PC-9 (cell line): ENCODE data around the gene TRMT1L. TPM values are rescaled to one million over a fixed set of nuclear protein-coding genes. Genes with fewer than 3 reads are reported as not detected.

Experiments
- BruUV-seq: library from RNA; stranded (reverse); fragments of 400-500 nt; replicated peaks from 2 replicates; lab custom pipeline; 2021; lab: Mats Ljungman, UMichigan
- CTCF ChIA-PET: fragments of 300-600 bp; sonication (Branson Sonifier 250); formaldehyde crosslinking; loops from one replicate; lab custom pipeline; 2022; ENCODE audit warnings: antibody characterized with exemption; lab: Charles Lee
- POLR2A ChIA-PET: fragments of 300-600 bp; sonication (Branson Sonifier 250); formaldehyde crosslinking; loops from one replicate; lab custom pipeline; 2022; ENCODE audit warnings: antibody characterized with exemption; ENCODE audit not compliant: unreplicated experiment; lab: Charles Lee
- DNase-seq, 2 experiments: peaks; one replicate each; pipeline versions ENCODE4 v3.0.0 to v3.0.0-alpha.2; 2015 to 2022; ENCODE audit warnings: mixed read lengths in 1 of 2
- H2AFZ ChIP-seq: fragments of 200-600 bp; sonication (generic); 2 replicates; pipeline ENCODE4 v1.8.1; 2017; ENCODE audit warnings: antibody characterized with exemption
- H3F3A ChIP-seq: fragments of 200-600 bp; sonication (generic); 2 replicates; pipeline ENCODE4 v1.8.1; 2017; ENCODE audit warnings: antibody characterized with exemption, mild to moderate bottlenecking, low read depth; ENCODE audit not compliant: insufficient read depth
- H3K27ac ChIP-seq: fragments of 200-600 bp; sonication (generic); 2 replicates; pipeline ENCODE4 v1.6.1; 2016; ENCODE audit warnings: mixed run types
- H3K27me3 ChIP-seq: fragments of 200-600 bp; sonication (generic); 2 replicates; pipeline ENCODE4 v1.6.1; 2016; ENCODE audit warnings: low read depth, mixed run types; ENCODE audit not compliant: insufficient read depth
- H3K36me3 ChIP-seq: fragments of 200-600 bp; sonication (generic); 2 replicates; pipeline ENCODE4 v1.6.1; 2016; ENCODE audit warnings: low read depth, mixed run types
- H3K4me1 ChIP-seq: fragments of 200-600 bp; sonication (generic); replicated peaks from 2 replicates; pipeline ENCODE4 v1.6.1; 2016; ENCODE audit warnings: mixed run types; ENCODE audit not compliant: insufficient read depth
- H3K4me2 ChIP-seq: fragments of 200-600 bp; sonication (generic); 2 replicates; pipeline ENCODE4 v1.6.1; 2017; ENCODE audit warnings: mixed run types
- H3K4me3 ChIP-seq: fragments of 200-600 bp; sonication (generic); 2 replicates; pipeline ENCODE4 v1.6.1; 2016; ENCODE audit warnings: mixed run types
- H3K79me2 ChIP-seq: fragments of 200-600 bp; sonication (generic); 2 replicates; pipeline ENCODE4 v1.6.1; 2017; ENCODE audit warnings: low read depth, mixed run types
- H3K9me2 ChIP-seq: fragments of 200-600 bp; sonication (generic); 2 replicates; pipeline ENCODE4 v1.8.1; 2017; ENCODE audit warnings: mild to moderate bottlenecking; ENCODE audit not compliant: insufficient read depth
- H3K9me3 ChIP-seq: fragments of 200-600 bp; sonication (generic); 2 replicates; pipeline ENCODE4 v1.8.1; 2016; ENCODE audit warnings: low read depth; ENCODE audit not compliant: insufficient read depth
- H4K20me1 ChIP-seq: fragments of 200-600 bp; sonication (generic); 2 replicates; pipeline ENCODE4 v1.8.1; 2017; ENCODE audit not compliant: insufficient read depth
- CTCF ChIP-seq: fragments of 200-600 bp; sonication (generic); conservative IDR thresholded peaks from 2 replicates; pipeline ENCODE4 v1.6.1; 2017; ENCODE audit warnings: mixed run types, antibody characterized with exemption, mild to moderate bottlenecking, moderate library complexity
- EZH2 ChIP-seq: fragments of 200-600 bp; sonication (generic); IDR thresholded peaks from 2 replicates; pipeline ENCODE4 v1.8.0; 2017; ENCODE audit warnings: antibody characterized with exemption, low read depth
- intact Hi-C: fragments of 100-400 bp; cut with micrococcal nuclease; formaldehyde crosslinking; loops from one replicate; pipeline ENCODE4 v1.10.0; 2022; ENCODE audit not compliant: unreplicated experiment
- total RNA-seq: library from RNA; stranded (reverse); gene quantifications from 2 replicates; pipeline ENCODE4 v1.2.3, GENCODE V29; 2021

TRMT1L gene
- total RNA-seq, 1 experiment from 2014 or later = 18.3 TPM

- no peak for DNase-seq
- intact Hi-C loops = no loop called here
- H3K4me3 ChIP-seq = no peak overlapping the region
- ChIA-PET CTCF (no interaction called here), POLR2A (no interaction called here)
- H3F3A ChIP-seq = no peaks in the 10 kb centered on the region
- no peaks in the 10 kb centered on the region for H3K36me3 ChIP-seq
- H3K27ac ChIP-seq = no peak overlapping the region
- H2AFZ ChIP-seq = no peak overlapping the region
- no peaks in the 10 kb centered on the region for H3K27me3 ChIP-seq
- no peaks in the 10 kb centered on the region for H3K9me3 ChIP-seq
- no peaks in the 10 kb centered on the region for H4K20me1 ChIP-seq
- no TSS peak for BruUV-seq
- no peak overlapping the region for H3K4me2 ChIP-seq
- H3K79me2 ChIP-seq = no peaks in the 10 kb centered on the region
- TF ChIP-seq EZH2 (no peak), CTCF (no peak)
- H3K4me1 ChIP-seq = no peaks in the 10 kb centered on the region
- no peaks in the 10 kb centered on the region for H3K9me2 ChIP-seq
These were observed 44.9 kb downstream of the TRMT1L start for GRCh38 chr1:185111873-185112272.

- TF ChIP-seq CTCF (no peak), EZH2 (no peak)
- Histone ChIP-seq H3K4me3 (no peak overlapping the region), H3K27me3 (no peaks in the 10 kb centered on the region), H3K27ac (no peak overlapping the region), H3K36me3 (no peaks in the 10 kb centered on the region), H3K79me2 (no peaks in the 10 kb centered on the region), H3K4me1 (no peaks in the 10 kb centered on the region), H3K9me3 (no peaks in the 10 kb centered on the region), H4K20me1 (no peaks in the 10 kb centered on the region), H3K9me2 (no peaks in the 10 kb centered on the region), H3F3A (no peaks in the 10 kb centered on the region), H3K4me2 (no peak overlapping the region), H2AFZ (no peak overlapping the region)
- intact Hi-C loops = no loop called here
- no TSS peak for BruUV-seq
- ChIA-PET POLR2A (no interaction called here), CTCF (no interaction called here)
- no peak for DNase-seq
These were observed 46.6 kb downstream of the TRMT1L start for GRCh38 chr1:185110145-185110544.

GRCh38 chr1:185108321-185108720, 48.4 kb downstream of the TRMT1L start:
- no peaks in the 10 kb centered on the region; the same call in 1 of the 2 replicates for H3K36me3 ChIP-seq
- H4K20me1 ChIP-seq = no peaks in the 10 kb centered on the region
- no peaks in the 10 kb centered on the region for H3K4me1 ChIP-seq
- ChIA-PET POLR2A (no interaction called here), CTCF (no interaction called here)
- H3K4me3 ChIP-seq = no peak overlapping the region
- no peak overlapping the region for H2AFZ ChIP-seq
- no TSS peak for BruUV-seq
- no peaks in the 10 kb centered on the region for H3K9me2 ChIP-seq
- no peaks in the 10 kb centered on the region for H3K9me3 ChIP-seq
- no peak for DNase-seq
- no peaks in the 10 kb centered on the region for H3K79me2 ChIP-seq
- H3K27me3 ChIP-seq = no peaks in the 10 kb centered on the region
- intact Hi-C loops = no loop called here
- no peaks in the 10 kb centered on the region for H3F3A ChIP-seq
- H3K27ac ChIP-seq = no peak overlapping the region
- no peak overlapping the region for H3K4me2 ChIP-seq
- TF ChIP-seq CTCF = no peak
- TF ChIP-seq EZH2 = no peak
